IPS-18c (cell line): Measurements from ENCODE around the gene HHATL.

ENCODE experiments used
- H3K4me3 ChIP-seq: 2 replicates; pipeline ENCODE4 v1.7.0; 2013; ENCODE audit warnings: low read depth, mild to moderate bottlenecking, low read length, moderate library complexity; ENCODE audit not compliant: insufficient read depth
- H3K9me3 ChIP-seq: one replicate; pipeline ENCODE4 v1.6.1; 2013; ENCODE audit warnings: mild to moderate bottlenecking, low read length, moderate library complexity; ENCODE audit not compliant: control insufficient read depth, insufficient read depth

HHATL gene

DNA sequence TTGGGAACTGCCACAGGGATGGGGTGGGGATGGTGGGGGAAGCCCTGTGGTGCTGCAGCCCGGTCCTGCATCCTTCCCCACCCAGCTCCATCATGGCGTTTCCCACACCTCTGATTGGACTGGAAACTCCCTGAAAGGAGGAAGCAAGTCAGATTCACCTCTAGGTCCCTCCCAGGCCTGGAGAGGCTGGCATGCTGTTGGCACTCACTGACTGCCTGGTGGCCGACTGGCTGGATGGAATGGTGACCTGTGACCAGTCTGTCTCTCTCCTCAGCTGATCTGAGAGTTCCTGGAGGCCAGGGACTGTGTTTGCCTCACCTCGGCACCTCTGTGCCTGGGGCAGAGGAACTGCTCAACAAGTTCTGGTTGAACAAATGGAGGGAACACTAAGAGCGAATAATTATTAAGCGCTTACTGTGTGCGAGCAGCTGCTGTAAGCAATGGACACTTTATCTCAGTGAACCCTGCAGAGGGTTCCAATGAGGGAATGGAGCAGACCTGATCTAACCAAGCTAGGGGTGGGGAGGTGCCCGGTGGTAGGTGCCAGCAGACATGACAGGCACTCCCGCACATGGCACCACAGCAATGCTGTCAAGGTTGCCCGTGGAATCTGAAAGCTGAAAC, 3.5 kb upstream of the HHATL start:
- no peaks in the 10 kb centered on the region for H3K9me3 ChIP-seq
- H3K4me3 ChIP-seq = no peak overlapping the region

DNA sequence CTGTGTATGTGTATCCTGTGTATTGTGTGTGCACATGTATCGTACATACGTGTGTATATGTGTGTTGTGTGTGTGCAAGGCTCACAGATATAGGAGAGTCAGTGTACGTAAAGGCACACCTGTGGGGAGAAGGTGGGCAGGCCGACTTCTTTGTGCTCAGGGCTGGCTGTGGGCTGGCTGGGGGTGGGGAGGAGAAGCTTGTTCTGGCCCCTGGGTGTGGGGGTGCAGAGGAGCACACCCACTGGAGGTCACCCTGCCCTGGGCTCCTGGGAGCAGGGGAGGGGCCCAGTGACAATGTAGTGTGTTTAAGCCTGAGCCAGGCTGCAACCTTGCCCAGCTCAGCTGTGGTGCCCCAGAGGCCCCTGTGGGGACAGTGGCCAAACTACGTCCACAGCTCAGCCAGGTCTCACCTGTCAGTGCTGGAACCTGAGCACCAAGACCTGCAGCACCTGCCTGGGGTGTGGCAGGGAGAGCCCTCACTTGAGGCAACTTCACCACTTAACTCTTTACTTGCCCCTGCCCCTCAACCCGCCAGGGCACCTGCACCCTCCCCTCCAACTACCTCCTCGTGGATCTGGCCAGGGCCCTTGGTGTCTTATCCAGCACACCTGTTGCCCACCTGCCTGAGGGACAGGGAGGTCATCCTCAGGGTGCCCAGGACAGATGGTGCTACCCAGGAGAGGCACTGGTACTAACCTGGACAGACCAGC, 2.6 kb upstream of the HHATL start:
- H3K4me3 ChIP-seq = no peak overlapping the region
- peaks cover 2% of the 10 kb centered on the region for H3K9me3 ChIP-seq

- H3K4me3 ChIP-seq = no peak overlapping the region
- peaks cover 2% of the 10 kb centered on the region for H3K9me3 ChIP-seq
Observed at GRCh38 chr3:42704136-42704841, 1.7 kb upstream of the HHATL start.

DNA sequence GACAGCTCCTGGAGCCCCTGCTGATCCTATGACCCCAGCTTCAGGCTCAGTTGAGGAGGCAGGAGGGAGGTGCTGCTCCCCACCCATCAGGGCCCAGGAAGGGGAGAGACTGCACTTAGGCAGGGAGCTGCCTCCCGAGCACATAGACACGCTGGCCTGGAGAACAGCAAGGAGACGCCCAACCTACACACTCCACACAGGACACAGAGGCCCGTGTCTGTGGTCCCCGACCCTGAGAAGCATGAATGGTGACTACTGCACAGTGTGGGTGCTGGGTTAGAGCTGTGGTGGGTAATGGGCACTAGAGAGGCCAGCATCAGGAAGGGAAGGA, 1.1 kb upstream of the HHATL start:
- peaks cover 2% of the 10 kb centered on the region for H3K9me3 ChIP-seq

DNA sequence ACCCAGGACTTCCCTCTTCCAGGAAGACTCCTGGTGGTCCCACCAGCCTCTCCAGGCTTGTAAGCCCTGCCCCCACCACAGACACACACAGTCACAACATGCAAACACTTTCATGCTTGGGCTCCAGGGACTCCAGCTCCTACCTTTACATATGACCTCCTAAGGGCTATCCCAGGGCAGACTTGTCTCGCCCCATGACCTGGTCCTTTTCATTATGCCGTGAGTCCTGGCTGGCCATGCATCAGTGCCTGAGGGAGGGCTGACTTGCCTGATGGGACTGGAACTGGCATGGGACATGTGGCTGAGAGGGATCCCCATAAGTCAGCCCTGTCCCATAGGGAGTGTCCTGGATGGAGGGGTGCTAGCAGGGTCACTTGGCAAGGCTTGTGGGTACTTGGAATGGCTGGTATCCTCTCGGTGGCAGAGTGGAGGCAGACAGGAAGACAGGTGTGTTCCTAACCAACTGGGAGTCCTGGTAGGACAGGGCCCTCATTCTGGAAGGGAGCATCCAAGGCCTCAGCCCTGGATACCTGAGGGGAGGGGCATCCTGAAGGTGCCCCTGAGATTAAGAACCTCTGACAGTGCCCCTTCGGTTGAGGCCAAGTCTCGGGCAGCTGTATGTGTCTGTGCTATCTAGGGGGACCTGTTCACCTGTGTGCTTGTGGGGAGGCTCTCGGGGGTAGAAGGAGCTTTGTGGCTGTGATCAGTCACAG, 540 bp upstream of the HHATL start:
- Histone ChIP-seq H3K9me3 (peaks cover 2% of the 10 kb centered on the region), H3K4me3 (no peak overlapping the region)

More for the DNA sequence above, 1.1 kb upstream of the HHATL start:
- H3K4me3 ChIP-seq = no peak overlapping the region

DNA sequence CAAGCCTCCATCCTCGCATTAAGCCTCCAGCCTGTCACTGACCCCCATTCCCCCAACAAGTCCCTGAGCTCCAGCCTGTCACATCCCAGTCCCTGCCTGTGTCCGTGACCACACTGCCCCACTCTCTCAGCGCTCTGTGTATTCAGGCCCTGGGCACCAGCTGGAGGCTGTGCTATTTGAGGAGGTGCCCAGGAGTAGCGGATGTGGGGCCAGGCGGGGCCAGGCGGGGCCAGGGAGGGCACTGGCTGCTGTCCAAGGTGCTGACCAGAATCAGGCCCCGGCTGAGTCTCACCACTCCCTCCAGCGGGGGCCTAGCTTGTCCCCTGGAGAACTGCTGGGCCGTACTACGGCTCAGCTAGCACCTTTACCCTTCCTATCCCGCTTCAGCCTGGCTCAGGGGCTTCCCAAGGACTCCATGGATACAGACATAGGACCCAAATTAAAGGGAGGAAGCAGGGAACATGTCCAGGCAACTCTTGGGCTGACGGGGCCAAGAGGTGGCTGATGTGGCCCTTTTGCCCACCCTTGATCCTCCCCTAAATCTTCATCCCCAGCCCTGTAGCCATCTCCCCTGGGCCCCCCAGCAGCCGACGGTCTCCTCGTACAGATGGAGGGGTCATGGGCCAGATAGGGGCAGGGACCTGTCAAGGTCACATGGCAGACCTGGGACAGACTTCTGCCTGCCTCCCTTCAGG, 1.1 kb downstream of the HHATL start:
- no peak overlapping the region for H3K4me3 ChIP-seq
- H3K9me3 ChIP-seq = peaks cover 2% of the 10 kb centered on the region

DNA sequence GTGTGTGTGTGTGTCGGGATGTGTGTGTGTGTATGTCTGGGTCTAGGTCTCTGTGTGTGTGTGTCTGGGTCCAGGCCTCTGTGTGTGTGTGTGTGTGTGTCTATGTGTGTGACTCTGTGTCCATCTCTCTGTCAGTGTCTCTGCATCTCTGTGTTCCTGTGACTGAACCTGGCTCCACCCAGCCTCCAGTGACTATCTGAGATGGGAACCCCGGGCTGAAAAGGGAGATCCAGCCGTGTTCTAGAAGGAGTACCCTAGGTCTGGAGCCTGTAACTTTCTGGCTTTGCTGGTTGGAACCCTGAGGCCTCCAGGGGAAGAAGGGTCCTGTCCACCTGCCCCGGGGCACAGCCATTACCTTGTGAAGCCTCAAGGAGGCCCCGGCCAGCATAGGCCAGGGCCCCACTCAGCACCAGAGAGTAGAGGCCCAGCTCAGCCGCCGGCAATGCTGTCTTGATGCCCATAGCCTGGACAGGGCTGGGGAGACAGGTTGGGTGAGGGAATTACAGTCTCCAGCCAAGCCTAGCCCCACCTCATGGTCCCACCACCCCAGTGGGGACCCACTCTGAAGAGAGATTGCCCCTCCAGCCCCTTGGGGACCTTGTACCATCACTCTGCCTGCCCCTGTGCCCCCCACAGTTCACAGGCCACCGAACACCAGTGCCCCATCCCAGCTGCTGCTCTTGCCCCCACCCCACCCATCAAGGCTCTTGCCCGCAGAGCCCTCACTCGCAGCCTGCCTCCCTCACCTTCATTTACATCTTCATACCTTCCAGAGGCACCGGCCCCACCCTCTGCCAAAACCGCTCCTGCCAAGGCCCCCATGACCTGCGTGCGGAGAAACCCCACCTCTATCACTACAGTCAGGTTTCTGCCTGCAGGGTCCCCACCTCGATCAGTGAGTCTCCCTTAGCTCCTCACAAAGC, 2.0 kb downstream of the HHATL start:
- Histone ChIP-seq H3K9me3 (peaks cover 2% of the 10 kb centered on the region), H3K4me3 (no peak overlapping the region)

GRCh38 chr3:42699511-42699971, 3.1 kb downstream of the HHATL start:
- H3K4me3 ChIP-seq = no peak overlapping the region

GRCh38 chr3:42698911-42699230, 3.7 kb downstream of the HHATL start:
- H3K9me3 ChIP-seq = peaks cover 2% of the 10 kb centered on the region
- H3K4me3 ChIP-seq = no peak overlapping the region

More at GRCh38 chr3:42699511-42699971, 3.1 kb downstream of the HHATL start:
- H3K9me3 ChIP-seq = peaks cover 2% of the 10 kb centered on the region

DNA sequence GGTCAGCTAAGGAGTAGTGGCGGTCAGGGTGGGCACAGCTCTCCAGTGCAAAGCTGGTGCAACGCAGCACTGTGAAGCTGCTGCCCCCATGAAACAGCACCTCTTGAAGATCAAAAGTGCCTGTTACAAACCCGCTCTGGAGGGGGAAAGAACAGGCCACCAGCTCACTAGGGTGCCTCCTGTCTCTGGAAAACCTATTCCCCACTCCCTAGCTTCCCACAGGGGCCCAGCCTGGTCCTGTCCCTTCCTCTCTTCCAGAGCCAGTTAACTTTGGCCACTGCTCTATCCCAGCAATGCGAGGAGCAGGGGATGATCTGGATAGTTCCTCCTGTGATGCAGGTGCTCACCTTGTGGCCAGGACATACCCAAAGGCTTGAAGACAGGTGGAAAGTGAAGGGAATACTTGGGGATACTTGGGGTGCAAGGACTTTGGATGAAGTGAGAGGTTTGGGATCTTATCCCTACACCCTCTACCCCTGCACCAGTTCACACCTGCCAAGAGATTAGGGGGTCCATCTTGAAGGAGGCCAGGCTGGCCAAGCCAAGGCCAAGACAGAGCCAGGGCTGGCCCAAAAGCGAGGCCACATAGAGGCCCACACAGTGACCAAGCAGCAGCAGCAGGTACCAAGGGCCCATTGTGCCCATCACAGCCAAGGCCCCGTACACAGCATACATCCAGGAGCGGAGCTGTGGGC, 4.2 kb downstream of the HHATL start:
- peaks cover 2% of the 10 kb centered on the region for H3K9me3 ChIP-seq
- H3K4me3 ChIP-seq = no peak overlapping the region

- Histone ChIP-seq H3K9me3 (peaks cover 2% of the 10 kb centered on the region), H3K4me3 (no peak overlapping the region)
Observed at GRCh38 chr3:42697289-42698051, 5.1 kb downstream of the HHATL start.

- H3K4me3 ChIP-seq = no peak overlapping the region
- H3K9me3 ChIP-seq = peaks cover 2% of the 10 kb centered on the region
Observed at GRCh38 chr3:42696356-42697288, 6.0 kb downstream of the HHATL start.

DNA sequence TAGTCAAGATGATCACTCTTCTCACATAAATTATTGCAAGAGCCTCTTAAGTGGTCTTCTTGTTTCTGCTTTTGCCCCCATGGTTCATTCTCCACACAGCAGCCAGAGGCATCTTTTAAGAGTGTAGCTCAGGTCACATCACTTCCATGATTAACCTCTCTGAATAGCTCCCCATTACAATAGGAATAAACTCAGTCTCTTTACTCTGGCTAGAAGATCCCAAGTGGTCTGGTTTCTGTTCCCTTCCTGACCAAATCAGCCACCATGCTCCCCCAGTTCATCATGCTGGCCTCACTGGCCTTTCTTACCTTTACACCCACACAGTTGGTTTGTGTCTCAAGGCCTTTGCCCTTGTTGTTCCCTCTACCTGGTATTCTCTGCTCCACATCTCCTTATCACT, 8.2 kb downstream of the HHATL start:
- no peak overlapping the region for H3K4me3 ChIP-seq
- H3K9me3 ChIP-seq = no peaks in the 10 kb centered on the region

DNA sequence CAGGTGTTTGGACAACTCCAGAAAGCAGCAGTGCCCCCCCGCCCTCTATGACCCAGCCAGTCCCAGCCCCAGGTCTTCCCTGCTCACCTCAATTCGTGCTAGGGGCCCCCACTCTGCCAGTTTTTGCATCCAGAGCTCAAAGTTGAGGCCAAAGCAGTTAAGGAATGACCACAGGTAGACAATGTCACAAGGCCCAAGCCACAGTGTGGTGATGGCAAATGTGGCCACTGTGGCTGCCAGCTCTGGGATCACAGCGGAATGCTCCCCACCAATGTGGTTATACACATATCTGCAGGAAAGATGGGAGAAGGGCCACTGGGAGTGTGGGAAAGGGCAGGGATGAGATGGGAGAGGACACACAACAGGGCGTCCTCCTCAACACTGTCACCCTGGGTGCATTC, 9.1 kb downstream of the HHATL start:
- H3K4me3 ChIP-seq = no peak overlapping the region

More for the DNA sequence above, 9.1 kb downstream of the HHATL start:
- no peaks in the 10 kb centered on the region for H3K9me3 ChIP-seq
